ENCODE measurements around the gene IL34.
A peak's percentile ranks its signal among the peaks of the same experiment; 100 is the strongest.

The IL34 gene

DNA sequence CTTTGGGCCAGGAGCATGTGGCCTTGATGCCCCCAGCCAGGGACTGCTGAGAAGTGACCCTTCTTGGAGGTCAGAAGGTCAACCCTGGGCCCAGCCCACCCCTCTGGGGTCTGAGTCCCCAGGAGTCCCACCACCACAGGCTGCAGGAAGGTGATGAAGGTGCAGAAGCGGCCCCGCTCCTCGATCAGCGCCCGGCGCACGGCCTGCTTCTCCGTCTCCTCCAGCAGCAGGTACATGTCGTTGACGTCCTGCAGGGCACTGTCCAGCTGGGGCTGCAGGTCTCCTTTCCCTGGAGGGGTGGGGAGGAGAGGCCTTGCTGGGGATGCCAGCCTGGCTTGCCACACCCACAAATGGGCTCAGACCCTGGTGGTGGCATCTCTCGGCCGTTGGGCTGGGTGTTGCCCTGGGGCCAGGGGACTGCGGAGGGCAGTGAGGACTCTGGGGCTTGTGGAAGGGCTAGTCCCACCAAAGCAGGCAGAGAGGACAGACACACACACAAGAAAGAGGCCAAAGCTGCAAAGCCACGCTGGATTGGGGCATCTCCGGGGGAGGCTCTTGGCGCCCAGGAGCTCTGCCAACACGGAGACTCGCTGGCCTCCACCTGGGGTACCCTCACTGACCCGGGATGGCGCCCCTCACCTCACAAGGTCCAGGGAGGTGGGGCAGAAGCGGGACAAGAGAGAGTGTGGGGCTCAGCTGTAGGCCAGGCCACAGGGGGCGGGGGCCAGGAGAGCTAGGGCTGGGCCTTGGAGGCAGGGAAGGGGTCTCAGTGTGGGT is 31.9 kb downstream of the IL34 start:
- no peak overlapping the region for H3K14ac ChIP-seq (ENCODE audit: low read length in 2 of 2)
- H2BK15ac ChIP-seq (ENCODE audit: low read depth, poor library complexity, severe bottlenecking), result no peak overlapping the region
- peaks cover 55% of the 10 kb centered on the region for H3K79me1 ChIP-seq (replicated peaks; ENCODE audit: low read length, poor library complexity, severe bottlenecking)
- no peak overlapping the region for H2AFZ ChIP-seq (ENCODE audit: low read depth, low read length)
- no peaks in the 10 kb centered on the region for H3K27me3 ChIP-seq (ENCODE audit: control insufficient read depth in 1 of 2, insufficient read depth in 1 of 2, low read length in 2 of 2)
- no peak overlapping the region for H3K4ac ChIP-seq (ENCODE audit: low read depth in 1 of 2, low read length in 2 of 2)
- WGBS, result 96% methylated on average over 22 of the region's 22 CpGs
- H3K27ac ChIP-seq (ENCODE audit: low read length, poor library complexity, severe bottlenecking), result no peak overlapping the region
- H3K23ac ChIP-seq (ENCODE audit: low read length in 2 of 2), result no peak overlapping the region
- H2BK120ac ChIP-seq (ENCODE audit: low read depth, low read length), result no peak overlapping the region
- H2BK12ac ChIP-seq (ENCODE audit: low read length in 2 of 2), result no peak overlapping the region
- H3K4me2 ChIP-seq (ENCODE audit: low read length, poor library complexity, severe bottlenecking), result no peak overlapping the region
- H3K4me3 ChIP-seq (ENCODE audit: insufficient read depth in 1 of 2, low read depth in 1 of 2, low read length in 2 of 2), result no peak overlapping the region
- no peak overlapping the region for H4K91ac ChIP-seq (ENCODE audit: low read length)
- no peak overlapping the region for H4K8ac ChIP-seq (ENCODE audit: low read length)
- no peak overlapping the region for H2AK5ac ChIP-seq (ENCODE audit: low read length, severe bottlenecking)
- H2BK5ac ChIP-seq (ENCODE audit: low read depth, low read length, poor library complexity, severe bottlenecking), result no peak overlapping the region
- H3K36me3 ChIP-seq (ENCODE audit: control insufficient read depth in 1 of 2, insufficient read depth in 2 of 2, low read depth in 1 of 2, low read length in 2 of 2), result peaks cover 71 to 75% of the 10 kb centered on the region in 2 experiments
- no peak overlapping the region for H3K9ac ChIP-seq (ENCODE audit: low read length)
- H3K18ac ChIP-seq (ENCODE audit: low read depth in 1 of 2, low read length in 2 of 2), result no peak overlapping the region
- no peak for DNase-seq
- H3K9me3 ChIP-seq (ENCODE audit: control insufficient read depth, low read length), result no peaks in the 10 kb centered on the region
- H3K4me1 ChIP-seq (ENCODE audit: control insufficient read depth, insufficient read depth, low read depth, low read length), result peaks cover 31% of the 10 kb centered on the region

DNA sequence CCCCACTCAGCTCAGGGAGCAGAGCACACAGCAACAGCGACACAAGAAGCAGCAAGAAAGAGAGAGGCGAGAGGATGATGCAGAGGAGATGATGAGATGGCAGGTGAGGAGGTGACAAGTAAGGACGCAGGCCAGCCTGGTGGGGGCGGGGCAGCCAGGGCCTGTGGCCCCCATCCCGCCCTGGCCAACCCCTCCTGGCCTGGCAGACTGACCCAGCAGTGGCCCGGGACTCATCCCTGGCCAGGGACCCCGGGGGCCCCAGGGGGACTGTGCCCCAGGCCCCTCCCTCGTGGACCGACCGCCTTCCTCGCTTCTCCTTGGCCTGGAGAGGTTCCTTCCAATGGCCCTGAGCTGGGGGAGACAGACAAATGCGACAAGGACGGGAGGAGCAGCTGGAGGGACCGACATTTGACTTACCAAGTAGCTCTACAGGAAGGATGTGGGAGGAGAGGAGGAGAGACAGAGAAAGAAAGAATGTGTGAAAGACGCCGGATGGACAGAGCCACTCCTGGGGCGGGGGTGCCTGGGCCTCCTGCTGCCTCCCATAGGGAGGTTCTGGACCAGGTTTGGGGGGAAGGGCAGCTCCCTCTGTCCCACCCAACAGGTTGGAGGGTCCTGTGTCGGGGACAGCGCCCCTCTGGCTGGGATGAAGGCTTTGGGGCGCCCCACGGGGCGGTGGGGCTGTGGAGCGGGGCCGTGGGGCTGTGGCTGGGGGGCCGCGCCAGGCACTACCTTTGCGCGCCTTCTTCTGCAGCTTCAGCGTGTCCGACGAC is 32.7 kb downstream of the IL34 start:
- peaks cover 55% of the 10 kb centered on the region for H3K79me1 ChIP-seq (replicated peaks; ENCODE audit: low read length, poor library complexity, severe bottlenecking)
- H2BK15ac ChIP-seq (ENCODE audit: low read depth, poor library complexity, severe bottlenecking), result peak overlapping the region; percentile 2
- H3K23ac ChIP-seq (ENCODE audit: low read length in 2 of 2), result no peak overlapping the region
- WGBS, result 87% methylated on average over 31 of the region's 31 CpGs
- H3K4me2 ChIP-seq (ENCODE audit: low read length, poor library complexity, severe bottlenecking), result no peak overlapping the region
- no peak overlapping the region for H4K8ac ChIP-seq (ENCODE audit: low read length)
- no peak overlapping the region for H3K4me3 ChIP-seq (ENCODE audit: insufficient read depth in 1 of 2, low read depth in 1 of 2, low read length in 2 of 2)
- H3K27ac ChIP-seq (ENCODE audit: low read length, poor library complexity, severe bottlenecking), result no peak overlapping the region
- no peak for DNase-seq
- no peak overlapping the region for H4K91ac ChIP-seq (ENCODE audit: low read length)
- H2AK5ac ChIP-seq (ENCODE audit: low read length, severe bottlenecking), result no peak overlapping the region
- H2BK120ac ChIP-seq (ENCODE audit: low read depth, low read length), result no peak overlapping the region
- no peak overlapping the region for H2AFZ ChIP-seq (ENCODE audit: low read depth, low read length)
- H3K14ac ChIP-seq (ENCODE audit: low read length in 2 of 2), result no peak overlapping the region
- H3K27me3 ChIP-seq (ENCODE audit: control insufficient read depth in 1 of 2, insufficient read depth in 1 of 2, low read length in 2 of 2), result no peaks in the 10 kb centered on the region
- H2BK5ac ChIP-seq (ENCODE audit: low read depth, low read length, poor library complexity, severe bottlenecking), result no peak overlapping the region
- H3K4me1 ChIP-seq (ENCODE audit: control insufficient read depth, insufficient read depth, low read depth, low read length), result peaks cover 38% of the 10 kb centered on the region
- peaks cover 64 to 77% of the 10 kb centered on the region in 2 experiments for H3K36me3 ChIP-seq (ENCODE audit: control insufficient read depth in 1 of 2, insufficient read depth in 2 of 2, low read depth in 1 of 2, low read length in 2 of 2)
- H3K4ac ChIP-seq (ENCODE audit: low read depth in 1 of 2, low read length in 2 of 2), result no peak overlapping the region
- H3K9me3 ChIP-seq (ENCODE audit: control insufficient read depth, low read length), result no peaks in the 10 kb centered on the region
- no peak overlapping the region for H2BK12ac ChIP-seq (ENCODE audit: low read length in 2 of 2)
- no peak overlapping the region for H3K9ac ChIP-seq (ENCODE audit: low read length)
- peak overlapping the region in 1 of 2 experiments; percentile 21 for H3K18ac ChIP-seq (ENCODE audit: low read depth in 1 of 2, low read length in 2 of 2)

DNA sequence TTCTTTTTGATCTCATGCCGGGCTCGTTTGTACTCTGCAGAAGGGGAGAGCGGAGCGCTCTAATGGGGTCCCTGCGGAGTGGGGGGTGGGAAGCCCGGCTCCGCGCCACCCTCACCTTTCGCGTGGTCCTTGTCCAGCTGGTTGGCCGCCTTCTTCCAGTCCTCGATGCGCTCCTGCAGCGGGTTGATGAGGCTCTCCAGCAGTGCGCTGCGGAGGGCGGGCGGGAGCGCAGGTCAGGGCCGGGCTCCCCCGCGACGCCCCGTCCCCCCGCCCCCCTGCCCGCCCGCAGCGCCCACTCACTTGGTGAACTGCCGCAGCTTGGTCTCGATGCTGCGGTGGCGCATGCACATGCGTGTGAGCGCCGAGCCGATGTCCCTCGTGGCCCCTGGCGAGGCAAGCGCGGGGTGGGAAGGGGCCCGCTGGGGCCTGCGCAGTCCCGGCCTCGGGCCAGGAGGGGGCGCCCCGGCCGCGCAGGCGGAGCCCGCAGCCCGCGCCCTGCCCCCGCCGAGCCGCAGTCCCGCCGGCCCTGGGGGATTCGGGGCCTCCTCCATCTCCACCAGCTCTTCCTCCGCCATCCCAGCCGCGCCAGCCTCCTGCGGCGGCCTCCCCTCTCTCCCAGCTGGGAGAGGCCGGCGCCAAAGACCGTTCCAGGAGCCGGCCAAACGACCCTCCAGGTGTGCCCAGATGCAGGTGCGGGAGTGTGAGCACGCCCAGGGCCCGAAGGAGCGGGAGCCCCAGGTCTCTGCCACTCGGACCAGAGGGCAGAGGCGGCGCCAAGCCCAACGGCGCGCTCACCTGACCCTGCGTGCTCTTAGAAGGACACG is 33.5 kb downstream of the IL34 start:
- H2BK120ac ChIP-seq (ENCODE audit: low read depth, low read length), result no peak overlapping the region
- no peak overlapping the region for H3K27ac ChIP-seq (ENCODE audit: low read length, poor library complexity, severe bottlenecking)
- no peak overlapping the region for H3K4me3 ChIP-seq (ENCODE audit: insufficient read depth in 1 of 2, low read depth in 1 of 2, low read length in 2 of 2)
- no peaks in the 10 kb centered on the region for H3K27me3 ChIP-seq (ENCODE audit: control insufficient read depth in 1 of 2, insufficient read depth in 1 of 2, low read length in 2 of 2)
- no peak overlapping the region for H3K4me2 ChIP-seq (ENCODE audit: low read length, poor library complexity, severe bottlenecking)
- peak overlapping the region; percentile 48 for H4K91ac ChIP-seq (ENCODE audit: low read length)
- H2BK12ac ChIP-seq (ENCODE audit: low read length in 2 of 2), result no peak overlapping the region
- H3K4me1 ChIP-seq (ENCODE audit: control insufficient read depth, insufficient read depth, low read depth, low read length), result peaks cover 45% of the 10 kb centered on the region
- no peak for DNase-seq
- no peak overlapping the region for H2BK5ac ChIP-seq (ENCODE audit: low read depth, low read length, poor library complexity, severe bottlenecking)
- H3K79me1 ChIP-seq (replicated peaks; ENCODE audit: low read length, poor library complexity, severe bottlenecking), result peaks cover 53% of the 10 kb centered on the region
- H4K8ac ChIP-seq (ENCODE audit: low read length), result peak overlapping the region; percentile 82
- no peaks in the 10 kb centered on the region for H3K9me3 ChIP-seq (ENCODE audit: control insufficient read depth, low read length)
- no peak overlapping the region for H3K23ac ChIP-seq (ENCODE audit: low read length in 2 of 2)
- peak overlapping the region in 1 of 2 experiments; percentile 40 for H3K4ac ChIP-seq (ENCODE audit: low read depth in 1 of 2, low read length in 2 of 2)
- H2AK5ac ChIP-seq (ENCODE audit: low read length, severe bottlenecking), result no peak overlapping the region
- no peak overlapping the region for H2AFZ ChIP-seq (ENCODE audit: low read depth, low read length)
- H3K36me3 ChIP-seq (ENCODE audit: control insufficient read depth in 1 of 2, insufficient read depth in 2 of 2, low read depth in 1 of 2, low read length in 2 of 2), result peaks cover 56 to 69% of the 10 kb centered on the region in 2 experiments
- H2BK15ac ChIP-seq (ENCODE audit: low read depth, poor library complexity, severe bottlenecking), result no peak overlapping the region
- WGBS, result 53% methylated on average over 64 of the region's 80 CpGs
- H3K9ac ChIP-seq (ENCODE audit: low read length), result no peak overlapping the region
- no peak overlapping the region for H3K14ac ChIP-seq (ENCODE audit: low read length in 2 of 2)
- H3K18ac ChIP-seq (ENCODE audit: low read depth in 1 of 2, low read length in 2 of 2), result peak overlapping the region in 1 of 2 experiments; percentile 64

Data from mesenchymal stem cell (in vitro differentiated cells and primary cell).